ENCODE data around the gene IQCF5.
"Not testable (repeated sequence)": the region's sequence is repeated elsewhere in the genome, so short reads cannot be mapped to it uniquely, and the experiment has no call there.

Gene IQCF5

GRCh38 chr3:51868896-51869295 lies 6.5 kb downstream of the IQCF5 start:
- not testable (repeated sequence) for DNase-seq (ENCODE audit: low read depth in 2 of 2)

DNA sequence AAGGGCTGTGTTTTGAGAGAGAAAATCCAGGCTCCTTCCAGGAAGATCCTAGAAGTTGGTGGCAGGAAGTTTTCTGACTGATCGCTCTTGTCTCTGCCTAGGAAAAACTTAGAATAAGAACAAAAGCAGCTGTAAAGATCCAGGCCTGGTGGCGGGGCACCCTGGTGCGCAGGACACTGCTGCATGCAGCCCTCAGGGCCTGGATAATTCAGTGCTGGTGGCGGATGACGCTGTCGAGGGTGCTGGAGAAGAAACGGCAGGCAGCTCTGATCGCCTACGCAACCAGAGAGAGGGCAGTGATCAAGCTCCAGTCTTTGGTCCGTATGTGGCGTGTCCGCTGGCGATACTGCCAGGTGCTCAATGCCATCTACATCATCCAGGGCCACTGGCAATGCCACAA lies 12.5 kb downstream of the IQCF5 start:
- DNase-seq (ENCODE audit: low read depth in 2 of 2) = no peak

DNA sequence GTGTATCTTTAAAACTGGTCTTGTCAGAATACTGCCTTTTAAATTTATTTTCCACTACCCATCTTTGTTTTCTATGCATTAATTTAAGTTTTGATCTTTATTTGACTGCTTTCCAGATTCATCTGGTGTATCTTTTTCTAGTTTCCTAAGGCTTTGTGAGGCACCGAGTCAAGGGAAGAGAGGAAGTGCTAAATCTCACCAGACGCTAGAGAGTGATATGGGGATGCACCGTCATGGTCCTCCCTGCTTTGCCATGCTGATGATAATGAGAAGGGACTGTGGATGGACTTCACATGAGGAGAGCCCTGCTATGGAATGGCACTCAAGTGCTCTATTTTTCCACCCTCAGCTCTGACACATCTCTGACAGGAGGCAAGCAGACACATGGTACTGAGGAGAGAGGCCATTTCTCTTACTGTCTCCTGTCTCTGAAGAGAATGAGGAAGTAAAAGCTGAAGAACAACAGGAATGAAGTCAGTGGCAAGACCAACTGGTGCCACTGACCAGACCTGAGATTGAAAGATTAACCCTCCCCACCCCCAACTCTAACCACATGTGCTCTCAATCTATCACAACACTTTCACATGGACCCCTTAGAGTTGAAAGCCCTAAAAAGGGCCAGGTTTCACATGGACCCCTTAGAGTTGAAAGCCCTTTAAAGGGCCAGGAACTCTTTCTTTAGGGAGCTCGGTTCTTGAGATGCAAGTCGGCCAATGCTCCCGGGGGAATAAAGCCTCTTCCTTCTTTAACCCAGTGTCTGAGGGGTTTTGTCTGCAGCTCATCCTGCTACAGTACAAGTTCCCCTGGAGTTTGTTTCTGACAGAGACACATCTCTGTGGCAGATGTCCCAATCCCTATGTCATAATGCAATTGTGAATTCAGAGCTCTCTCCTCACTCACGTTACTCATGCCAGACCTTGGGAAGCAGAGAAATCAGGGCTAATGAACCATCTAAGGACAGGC lies 14.4 kb downstream of the IQCF5 start, which contains the start of gene IQCF2:
IQCF2 (plus strand) TSS at position 913 of the 963 bp plus-strand sequence. CDS start 52 bp downstream, outside the sequence.
- DNase-seq (ENCODE audit: low read depth in 2 of 2) = no peak

GRCh38 chr3:51855411-51855810 lies 20.0 kb downstream of the IQCF5 start:
- DNase-seq (ENCODE audit: low read depth in 2 of 2) = not testable (repeated sequence)

DNA sequence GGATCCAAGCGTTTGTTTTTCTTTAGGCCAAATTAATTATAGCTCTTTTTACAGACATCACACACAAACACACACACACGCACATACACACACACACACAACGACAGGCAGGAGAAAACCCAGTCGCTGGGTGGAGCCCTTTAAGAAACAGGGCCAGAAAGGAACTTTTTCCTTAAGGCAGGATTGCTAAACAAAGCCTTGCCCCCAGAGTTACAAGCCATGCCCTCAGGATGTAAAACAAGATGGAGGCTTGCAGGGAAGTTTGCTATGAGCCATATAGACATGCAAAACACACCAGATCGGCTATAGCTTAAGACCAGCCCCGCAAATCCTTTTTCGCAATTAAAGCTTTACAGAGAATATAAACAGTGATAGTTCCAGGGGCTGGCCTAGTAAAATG lies 30.3 kb downstream of the IQCF5 start:
- no peak for DNase-seq (ENCODE audit: low read depth in 2 of 2)

DNA sequence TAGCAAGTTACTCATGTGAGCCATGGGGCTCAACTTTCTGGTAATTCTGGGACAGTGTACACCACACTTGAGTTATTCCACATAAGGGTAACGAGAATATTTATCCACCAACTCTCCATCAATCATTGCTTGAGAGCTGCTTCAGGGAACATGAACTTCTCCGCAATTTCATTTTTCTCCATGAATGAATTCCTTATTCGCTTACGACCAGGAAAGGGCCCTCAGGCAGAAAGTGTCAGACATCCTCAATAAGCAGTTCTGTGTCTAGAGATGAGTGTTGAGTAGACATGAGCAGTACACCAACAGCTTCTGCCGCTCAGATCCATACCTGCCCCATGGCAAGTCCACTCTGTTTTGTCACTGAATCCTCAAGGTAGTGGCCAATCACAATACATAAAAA lies 38.8 kb downstream of the IQCF5 start:
- no peak for DNase-seq (ENCODE audit: low read depth in 2 of 2)

GRCh38 chr3:51830836-51831385 lies 44.5 kb downstream of the IQCF5 start:
- no peak for DNase-seq (ENCODE audit: low read depth in 2 of 2)

DNA sequence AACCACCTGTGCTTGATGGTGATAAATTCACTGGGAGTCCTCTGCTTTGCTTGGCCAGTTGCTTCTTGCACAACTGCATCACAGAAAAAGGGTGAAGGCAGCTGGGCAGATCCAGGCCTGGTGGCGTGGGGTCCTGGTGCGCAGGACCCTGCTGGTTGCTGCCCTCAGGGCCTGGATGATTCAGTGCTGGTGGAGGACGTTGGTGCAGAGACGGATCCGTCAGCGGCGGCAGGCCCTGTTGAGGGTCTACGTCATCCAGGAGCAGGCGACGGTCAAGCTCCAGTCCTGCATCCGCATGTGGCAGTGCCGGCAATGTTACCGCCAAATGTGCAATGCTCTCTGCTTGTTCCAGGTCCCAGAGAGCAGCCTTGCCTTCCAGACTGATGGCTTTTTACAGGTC lies 45.1 kb downstream of the IQCF5 start:
- DNase-seq (ENCODE audit: low read depth in 2 of 2) = no peak

GRCh38 chr3:51828297-51828696 lies 47.1 kb downstream of the IQCF5 start:
- DNase-seq (ENCODE audit: low read depth in 2 of 2) = no peak
